GM18870 (cell line): ENCODE measurements around the gene OR10G4.
"Not testable (repeated sequence)": the region's sequence is repeated elsewhere in the genome, so short reads cannot be mapped to it uniquely, and the experiment has no call there.

Source experiments
- ATAC-seq: cut with Tn5 transposase; IDR thresholded peaks from one replicate; pipeline ENCODE4 v1.9.1; 2021; ENCODE audit warnings: moderate library complexity; ENCODE audit not compliant: unreplicated experiment

Gene OR10G4, protein sequence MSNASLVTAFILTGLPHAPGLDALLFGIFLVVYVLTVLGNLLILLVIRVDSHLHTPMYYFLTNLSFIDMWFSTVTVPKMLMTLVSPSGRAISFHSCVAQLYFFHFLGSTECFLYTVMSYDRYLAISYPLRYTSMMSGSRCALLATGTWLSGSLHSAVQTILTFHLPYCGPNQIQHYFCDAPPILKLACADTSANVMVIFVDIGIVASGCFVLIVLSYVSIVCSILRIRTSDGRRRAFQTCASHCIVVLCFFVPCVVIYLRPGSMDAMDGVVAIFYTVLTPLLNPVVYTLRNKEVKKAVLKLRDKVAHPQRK

DNA sequence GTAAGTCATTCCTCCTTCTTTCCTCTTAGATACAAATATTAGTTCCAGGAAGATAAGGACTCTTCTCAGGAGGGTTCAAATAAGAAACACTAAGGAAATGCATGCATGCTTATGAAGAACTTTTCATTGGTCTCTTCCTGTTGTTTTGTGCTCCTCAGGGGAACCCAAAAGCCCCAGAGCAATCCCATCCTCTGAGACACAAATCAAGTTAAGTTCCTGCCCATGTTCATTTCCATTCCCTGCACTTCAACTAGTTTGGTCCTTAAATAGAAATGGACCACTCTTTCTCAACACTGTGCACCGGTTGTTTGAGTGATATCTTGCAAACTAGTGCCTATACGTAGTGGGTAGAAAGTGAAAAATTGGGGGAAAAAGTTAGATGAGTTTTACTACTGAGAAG lies at the start of gene OR10G4:
TSS of gene OR10G4 (plus strand) at position 301 of the 400 bp plus-strand sequence. CDS start 2,578 bp downstream, outside the sequence.
- ATAC-seq: no peak

DNA sequence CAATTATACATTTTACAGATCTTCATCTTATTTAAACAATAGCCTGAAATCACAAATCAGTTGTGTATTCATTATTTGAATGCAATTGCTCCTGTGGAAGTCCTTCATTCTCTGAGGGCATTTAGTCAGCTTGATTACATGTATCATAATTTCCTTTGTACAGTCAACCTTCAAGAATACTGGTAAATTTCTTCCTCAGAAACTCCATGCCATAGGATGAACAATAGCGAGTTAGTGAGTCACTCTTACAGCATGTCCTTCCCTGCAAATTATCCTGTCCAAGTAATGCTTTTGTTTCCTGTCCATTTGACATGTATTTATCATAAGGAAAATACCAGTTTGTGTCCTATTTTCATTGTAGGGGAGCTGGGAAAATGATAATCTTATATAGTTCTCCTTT lies 39.0 kb upstream of the OR10G4 start:
- ATAC-seq: no peak

DNA sequence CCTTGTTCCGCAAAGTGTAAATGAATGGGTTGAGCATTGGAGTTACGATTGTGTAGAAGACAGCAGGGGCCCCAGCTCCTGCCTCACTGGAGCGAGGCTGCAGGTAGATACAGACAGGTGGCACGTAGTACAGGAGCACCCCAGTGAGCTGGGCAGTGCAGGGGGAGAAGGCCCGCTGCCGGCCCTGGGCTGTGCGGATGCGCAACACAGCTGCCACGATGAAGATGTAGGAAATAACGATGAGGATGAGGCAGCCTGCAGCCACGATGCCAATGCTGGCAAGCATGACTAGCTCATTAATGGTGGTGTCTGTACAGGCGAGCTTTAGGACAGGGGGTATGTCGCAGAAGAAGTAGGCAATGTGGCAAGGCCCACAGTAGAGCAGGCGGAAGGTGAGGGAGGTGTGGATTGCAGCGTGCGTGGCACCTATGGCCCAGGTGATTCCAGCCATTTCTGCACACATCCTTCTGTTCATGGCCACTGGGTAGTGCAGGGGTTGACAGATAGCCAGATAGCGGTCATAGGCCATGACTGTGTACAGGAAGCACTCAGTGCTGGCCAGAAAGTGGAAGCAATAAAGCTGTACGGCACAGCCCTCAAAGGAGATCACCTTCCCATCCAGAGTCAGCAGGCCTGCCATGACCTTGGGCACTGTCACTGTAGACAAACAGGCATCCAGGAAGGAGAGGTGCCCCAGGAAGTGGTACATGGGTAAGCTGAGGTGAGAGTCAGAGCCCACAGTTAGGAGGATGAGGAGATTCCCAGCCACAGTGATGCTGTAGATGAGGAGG lies 35.8 kb upstream of the OR10G4 start:
- ATAC-seq: no peak

DNA sequence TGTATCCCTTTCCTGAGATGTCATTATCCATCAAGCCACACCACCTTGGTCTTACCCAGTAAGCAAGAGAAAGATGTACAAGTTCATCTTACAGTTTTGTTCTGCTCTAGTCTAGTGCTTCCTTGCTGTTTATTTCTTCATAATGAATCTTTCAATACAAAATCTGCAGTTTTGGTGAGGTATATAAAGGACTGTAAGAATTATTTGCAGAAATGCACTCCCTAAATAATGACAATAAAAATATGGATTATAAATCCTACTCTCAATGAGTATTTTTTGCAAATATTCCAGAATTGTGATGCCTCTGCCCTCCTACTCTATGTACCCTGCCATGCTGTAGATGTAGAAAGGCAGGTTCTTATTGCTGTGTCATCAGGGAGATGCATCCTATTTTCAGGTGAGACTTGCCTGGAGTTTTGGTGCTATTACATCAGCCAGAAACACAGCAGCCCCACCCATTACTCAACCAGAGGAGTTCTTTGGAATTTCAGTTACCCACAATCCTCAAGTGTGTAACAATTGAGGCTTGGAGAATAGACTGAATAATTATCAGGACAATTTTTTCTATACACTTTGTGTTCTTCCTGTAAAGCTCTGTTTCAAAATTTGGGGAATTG lies 35.0 kb upstream of the OR10G4 start, which contains the start of gene OR10S1:
TSS of gene OR10S1 (minus strand) at position 51 of the 617 bp plus-strand sequence. CDS start 117 bp downstream, outside the sequence.
- ATAC-seq: no peak

DNA sequence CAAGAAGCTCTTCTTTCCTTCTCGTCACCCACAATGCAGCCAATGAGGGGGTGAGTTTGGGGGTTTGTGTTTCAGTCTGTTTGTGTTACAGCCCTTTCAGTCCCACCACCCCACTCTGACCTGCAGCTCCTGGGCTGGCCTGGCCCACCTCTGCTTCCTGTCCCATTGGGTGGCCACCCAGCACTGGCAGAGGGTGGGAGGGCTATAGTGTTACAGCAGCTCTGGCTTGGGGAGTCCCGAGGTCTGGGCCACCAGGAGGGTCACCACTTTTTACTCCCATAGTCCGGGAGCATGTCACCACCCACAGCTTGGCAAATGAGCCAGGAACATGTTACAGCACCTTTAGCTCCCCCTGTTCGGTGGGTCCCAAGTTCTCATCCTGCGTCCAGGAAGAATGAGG lies 33.5 kb upstream of the OR10G4 start:
- no peak for ATAC-seq

DNA sequence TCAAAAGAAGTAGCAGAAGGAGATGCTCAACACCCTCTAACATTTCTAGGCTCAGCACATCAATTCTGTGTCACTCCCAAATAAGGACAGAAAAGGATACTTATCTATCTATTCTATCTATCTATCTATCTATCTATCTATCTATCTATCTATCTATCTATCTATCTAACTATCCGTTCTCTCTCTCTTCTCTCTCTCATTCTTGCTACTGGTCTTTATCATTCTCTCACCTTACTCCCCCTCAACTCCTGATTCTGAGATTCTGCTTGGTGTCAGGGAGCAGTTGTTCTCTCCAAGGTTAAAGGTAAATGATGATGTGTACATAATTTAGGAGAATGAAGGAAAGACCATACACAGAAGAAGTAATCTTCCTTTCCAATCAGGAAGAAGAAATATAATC lies 17.7 kb upstream of the OR10G4 start, which contains the start of gene OR10G6:
TSS of gene OR10G6 (minus strand) at position 43 of the 400 bp plus-strand sequence. CDS start at position 43, 0 bp downstream.
- no peak for ATAC-seq

DNA sequence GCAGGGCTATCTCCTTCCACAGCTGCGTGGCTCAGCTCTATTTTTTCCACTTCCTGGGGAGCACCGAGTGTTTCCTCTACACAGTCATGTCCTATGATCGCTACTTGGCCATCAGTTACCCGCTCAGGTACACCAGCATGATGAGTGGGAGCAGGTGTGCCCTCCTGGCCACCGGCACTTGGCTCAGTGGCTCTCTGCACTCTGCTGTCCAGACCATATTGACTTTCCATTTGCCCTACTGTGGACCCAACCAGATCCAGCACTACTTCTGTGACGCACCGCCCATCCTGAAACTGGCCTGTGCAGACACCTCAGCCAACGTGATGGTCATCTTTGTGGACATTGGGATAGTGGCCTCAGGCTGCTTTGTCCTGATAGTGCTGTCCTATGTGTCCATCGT lies 3.0 kb downstream of the OR10G4 start:
- not testable (repeated sequence) for ATAC-seq

DNA sequence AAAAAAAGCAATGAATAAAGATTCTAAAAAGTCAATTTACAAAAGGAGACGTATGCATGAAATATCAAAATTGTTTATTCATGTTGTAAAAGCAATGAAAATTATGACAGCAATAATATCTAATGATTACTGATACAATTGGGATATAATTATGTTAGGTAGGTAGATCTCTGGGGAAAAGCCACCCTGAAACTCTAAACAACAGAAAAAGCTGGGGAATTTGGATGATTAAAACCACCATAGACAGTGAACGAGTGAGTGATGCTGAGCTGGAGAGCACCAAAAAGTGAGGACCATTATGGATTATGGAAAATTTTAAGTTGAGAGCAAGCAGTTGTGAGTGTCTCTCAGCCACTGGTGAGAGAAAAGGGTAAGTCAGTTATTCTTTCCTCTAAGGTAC lies 13.7 kb downstream of the OR10G4 start, which contains the start of gene OR10G8:
TSS of gene OR10G8 (plus strand) at position 301 of the 400 bp plus-strand sequence. CDS start 2,825 bp downstream, outside the sequence.
- no peak for ATAC-seq

DNA sequence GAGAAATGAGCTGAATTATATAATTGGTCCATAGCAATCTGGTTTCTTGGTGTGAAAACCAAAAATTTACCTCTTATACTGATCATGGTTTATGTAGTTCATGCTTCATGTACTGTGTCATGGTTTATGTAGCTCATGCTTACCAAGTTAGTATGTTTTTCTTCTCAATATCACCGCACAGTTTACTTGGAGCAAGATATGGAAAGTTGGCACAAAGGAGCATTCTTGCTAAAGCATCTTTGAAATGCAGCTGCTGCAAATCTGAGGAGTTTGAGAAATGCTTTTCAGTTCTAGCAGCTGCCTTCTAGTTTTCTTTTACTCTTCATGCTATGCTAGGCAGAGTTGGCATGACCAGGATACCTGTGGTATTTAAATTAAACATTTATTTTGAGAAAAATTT lies 23.9 kb downstream of the OR10G4 start:
- ATAC-seq: no peak

DNA sequence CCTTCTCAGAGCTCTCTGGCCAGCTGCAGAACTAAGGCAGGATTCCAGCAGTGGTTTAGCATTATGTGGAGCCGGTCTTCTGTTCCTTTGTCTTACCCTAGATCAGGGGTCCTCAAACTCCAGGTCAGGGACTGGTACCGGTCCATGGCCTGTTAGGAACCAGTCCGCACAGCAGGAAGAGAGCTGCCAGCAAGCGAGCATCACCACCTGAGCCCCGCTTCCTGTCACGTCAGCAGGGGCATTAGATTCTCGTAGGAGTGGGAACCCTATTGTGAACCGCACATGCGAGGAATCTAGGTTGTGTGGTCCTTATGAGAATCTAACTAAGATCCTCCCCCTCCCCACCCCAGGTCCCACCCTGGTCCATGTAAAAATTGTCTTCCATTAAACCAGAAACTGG lies 26.8 kb downstream of the OR10G4 start:
- ATAC-seq: no peak

DNA sequence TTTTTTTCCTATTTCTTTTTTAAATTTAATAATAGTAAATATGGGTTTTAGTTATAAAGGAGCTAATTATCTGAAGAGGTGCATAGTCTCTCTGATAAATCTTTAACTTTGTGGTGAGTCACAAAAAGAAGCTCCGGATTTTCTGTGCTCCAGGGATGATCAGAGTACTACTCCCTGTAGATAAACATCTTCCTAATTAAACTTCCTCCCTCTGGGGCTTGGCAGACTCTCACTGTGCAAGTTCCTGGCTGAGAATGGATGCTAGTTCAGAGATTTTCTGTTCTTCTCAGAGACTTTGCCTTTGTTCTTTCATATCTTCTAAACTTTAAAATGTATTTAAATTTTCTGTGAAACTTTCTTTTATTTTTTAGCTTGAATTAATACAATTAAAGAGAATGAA lies 28.5 kb downstream of the OR10G4 start, which contains the start of gene OR10G7:
TSS of gene OR10G7 (minus strand) at position 72 of the 400 bp plus-strand sequence. CDS start 2,324 bp downstream, outside the sequence.
- no peak for ATAC-seq

DNA sequence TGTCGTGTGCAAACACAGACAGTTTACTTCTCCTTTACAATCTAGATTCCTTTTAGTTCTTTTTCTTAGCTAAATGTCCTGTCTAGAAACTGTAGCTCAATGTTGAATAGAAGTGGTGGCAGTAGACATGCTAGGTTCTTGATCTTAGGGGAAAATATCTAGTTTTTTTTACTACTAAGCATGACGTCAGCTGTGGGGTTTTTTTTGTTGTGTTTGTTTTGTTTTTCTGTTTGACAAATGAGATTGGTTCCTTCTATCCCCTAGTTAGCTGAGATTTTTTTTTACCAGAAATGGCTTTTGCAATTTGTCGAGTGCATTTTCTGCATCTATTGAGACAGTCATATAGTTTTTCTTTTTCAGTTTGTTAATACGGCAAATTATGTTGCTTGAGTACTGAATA lies 30.6 kb downstream of the OR10G4 start:
- ATAC-seq: no peak

DNA sequence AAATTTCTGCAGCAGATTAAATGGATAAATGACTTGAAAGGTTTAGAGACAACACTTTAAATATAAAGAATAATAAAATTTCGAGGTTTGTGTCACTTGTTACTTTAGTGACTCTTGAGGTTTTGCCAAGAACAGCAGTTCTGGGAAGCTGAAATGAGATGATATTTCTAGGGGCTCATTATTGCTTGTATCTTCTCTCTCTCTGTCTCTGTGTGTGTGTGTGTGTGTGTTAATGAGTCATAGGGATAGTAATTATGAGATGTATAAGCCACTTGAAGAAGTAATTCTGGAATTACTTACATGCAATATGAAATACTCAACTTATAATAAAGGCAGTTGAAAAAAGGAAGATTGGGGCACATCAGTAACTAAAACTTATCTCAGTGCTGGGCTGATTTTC lies 38.0 kb downstream of the OR10G4 start:
- ATAC-seq: no peak

DNA sequence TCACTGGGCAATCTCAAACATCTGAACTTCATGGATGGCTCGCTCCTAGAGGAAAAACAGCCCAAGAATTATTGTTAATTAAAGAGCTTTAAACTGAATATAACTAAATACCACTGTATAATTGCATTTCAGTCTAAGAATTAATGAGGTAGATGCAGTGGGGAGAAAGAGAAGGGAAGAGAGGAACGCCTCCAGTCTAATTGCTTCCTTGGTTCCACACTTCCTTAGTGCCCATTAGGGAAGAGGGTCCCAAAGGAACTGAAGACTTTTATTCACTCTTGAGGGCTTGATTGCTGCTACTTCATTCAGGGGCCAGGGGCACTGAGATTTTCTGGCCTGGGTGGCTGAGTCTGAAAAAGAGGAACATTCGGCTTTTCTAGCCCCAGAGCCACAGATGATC lies 40.2 kb downstream of the OR10G4 start:
- no peak for ATAC-seq
